HEK293 (cell line): ENCODE measurements around the gene KIFC1.

Source experiments
- SCRT2 ChIP-seq: fragments of 450-650 bp; formaldehyde crosslinking; IDR thresholded peaks from 2 replicates; pipeline ENCODE4 v1.5.1; 2016; ENCODE audit warnings: missing biosample characterization, missing genetic modification characterization
- ZNF10 ChIP-seq: fragments of 450-650 bp; formaldehyde crosslinking; IDR thresholded peaks from 2 replicates; pipeline ENCODE4 v1.5.1; 2017; ENCODE audit warnings: missing biosample characterization, missing genetic modification characterization
- ZNF114 ChIP-seq: fragments of 450-650 bp; formaldehyde crosslinking; IDR thresholded peaks from 2 replicates; pipeline ENCODE4 v1.5.0; 2017; ENCODE audit warnings: missing biosample characterization, missing genetic modification characterization
- ZNF174 ChIP-seq: fragments of 450-650 bp; formaldehyde crosslinking; IDR thresholded peaks from 2 replicates; pipeline ENCODE4 v1.5.0; 2017; ENCODE audit warnings: missing biosample characterization, mild to moderate bottlenecking, missing genetic modification characterization
- ZNF423 ChIP-seq: fragments of 450-650 bp; formaldehyde crosslinking; IDR thresholded peaks from 2 replicates; pipeline ENCODE4 v1.5.1; 2016; ENCODE audit warnings: missing biosample characterization, missing genetic modification characterization
- ZNF670 ChIP-seq: fragments of 450-650 bp; formaldehyde crosslinking; IDR thresholded peaks from 2 replicates; pipeline ENCODE4 v1.5.1; 2016; ENCODE audit warnings: missing biosample characterization, missing genetic modification characterization, low read depth
- TF ChIP-seq, protein P1 (sequence below): fragments of 450-650 bp; formaldehyde crosslinking; IDR thresholded peaks from 2 replicates; pipeline ENCODE4 v1.5.1; 2016; ENCODE audit warnings: missing biosample characterization, missing genetic modification characterization
- TF ChIP-seq, protein P2 (sequence below): fragments of 450-650 bp; formaldehyde crosslinking; IDR thresholded peaks from 2 replicates; pipeline ENCODE4 v1.5.1; 2016; ENCODE audit warnings: missing biosample characterization, missing genetic modification characterization

DNA sequence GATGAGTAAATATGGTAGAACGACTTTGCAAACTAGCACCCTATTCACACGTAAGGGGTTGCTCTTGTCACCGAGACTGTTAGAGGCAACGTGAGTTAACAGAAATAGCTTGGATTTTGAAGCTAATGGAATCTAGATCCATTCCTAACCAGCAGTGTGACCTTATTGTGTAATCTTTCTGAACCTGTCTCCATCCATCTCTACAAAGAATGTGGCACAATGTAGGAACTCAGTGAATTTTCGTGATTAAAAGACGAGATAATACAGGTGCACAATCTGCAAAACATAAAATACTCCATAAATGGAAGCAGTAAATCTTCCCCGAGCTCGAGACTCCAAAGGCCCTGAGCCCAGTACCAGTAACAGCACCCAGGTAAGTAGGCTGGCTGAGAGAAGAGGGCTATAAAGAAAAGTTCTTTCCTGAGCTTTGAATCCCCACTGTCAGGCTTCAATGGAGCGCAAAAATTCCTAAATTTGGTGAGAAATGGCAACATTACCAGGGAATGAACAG, 801 bp upstream of the KIFC1 start:
- no peak for TF ChIP-seq ZNF174 (tag by site-specific recombination)
- TF ChIP-seq ZNF423 (tag by site-specific recombination): no peak
- no peak for TF ChIP-seq ZNF670 (tag by site-specific recombination)
- TF ChIP-seq SCRT2: no peak
- TF ChIP-seq, protein P1, sequence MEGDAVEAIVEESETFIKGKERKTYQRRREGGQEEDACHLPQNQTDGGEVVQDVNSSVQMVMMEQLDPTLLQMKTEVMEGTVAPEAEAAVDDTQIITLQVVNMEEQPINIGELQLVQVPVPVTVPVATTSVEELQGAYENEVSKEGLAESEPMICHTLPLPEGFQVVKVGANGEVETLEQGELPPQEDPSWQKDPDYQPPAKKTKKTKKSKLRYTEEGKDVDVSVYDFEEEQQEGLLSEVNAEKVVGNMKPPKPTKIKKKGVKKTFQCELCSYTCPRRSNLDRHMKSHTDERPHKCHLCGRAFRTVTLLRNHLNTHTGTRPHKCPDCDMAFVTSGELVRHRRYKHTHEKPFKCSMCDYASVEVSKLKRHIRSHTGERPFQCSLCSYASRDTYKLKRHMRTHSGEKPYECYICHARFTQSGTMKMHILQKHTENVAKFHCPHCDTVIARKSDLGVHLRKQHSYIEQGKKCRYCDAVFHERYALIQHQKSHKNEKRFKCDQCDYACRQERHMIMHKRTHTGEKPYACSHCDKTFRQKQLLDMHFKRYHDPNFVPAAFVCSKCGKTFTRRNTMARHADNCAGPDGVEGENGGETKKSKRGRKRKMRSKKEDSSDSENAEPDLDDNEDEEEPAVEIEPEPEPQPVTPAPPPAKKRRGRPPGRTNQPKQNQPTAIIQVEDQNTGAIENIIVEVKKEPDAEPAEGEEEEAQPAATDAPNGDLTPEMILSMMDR (tag by site-specific recombination): no peak
- TF ChIP-seq, protein P2, sequence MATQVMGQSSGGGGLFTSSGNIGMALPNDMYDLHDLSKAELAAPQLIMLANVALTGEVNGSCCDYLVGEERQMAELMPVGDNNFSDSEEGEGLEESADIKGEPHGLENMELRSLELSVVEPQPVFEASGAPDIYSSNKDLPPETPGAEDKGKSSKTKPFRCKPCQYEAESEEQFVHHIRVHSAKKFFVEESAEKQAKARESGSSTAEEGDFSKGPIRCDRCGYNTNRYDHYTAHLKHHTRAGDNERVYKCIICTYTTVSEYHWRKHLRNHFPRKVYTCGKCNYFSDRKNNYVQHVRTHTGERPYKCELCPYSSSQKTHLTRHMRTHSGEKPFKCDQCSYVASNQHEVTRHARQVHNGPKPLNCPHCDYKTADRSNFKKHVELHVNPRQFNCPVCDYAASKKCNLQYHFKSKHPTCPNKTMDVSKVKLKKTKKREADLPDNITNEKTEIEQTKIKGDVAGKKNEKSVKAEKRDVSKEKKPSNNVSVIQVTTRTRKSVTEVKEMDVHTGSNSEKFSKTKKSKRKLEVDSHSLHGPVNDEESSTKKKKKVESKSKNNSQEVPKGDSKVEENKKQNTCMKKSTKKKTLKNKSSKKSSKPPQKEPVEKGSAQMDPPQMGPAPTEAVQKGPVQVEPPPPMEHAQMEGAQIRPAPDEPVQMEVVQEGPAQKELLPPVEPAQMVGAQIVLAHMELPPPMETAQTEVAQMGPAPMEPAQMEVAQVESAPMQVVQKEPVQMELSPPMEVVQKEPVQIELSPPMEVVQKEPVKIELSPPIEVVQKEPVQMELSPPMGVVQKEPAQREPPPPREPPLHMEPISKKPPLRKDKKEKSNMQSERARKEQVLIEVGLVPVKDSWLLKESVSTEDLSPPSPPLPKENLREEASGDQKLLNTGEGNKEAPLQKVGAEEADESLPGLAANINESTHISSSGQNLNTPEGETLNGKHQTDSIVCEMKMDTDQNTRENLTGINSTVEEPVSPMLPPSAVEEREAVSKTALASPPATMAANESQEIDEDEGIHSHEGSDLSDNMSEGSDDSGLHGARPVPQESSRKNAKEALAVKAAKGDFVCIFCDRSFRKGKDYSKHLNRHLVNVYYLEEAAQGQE (tag by site-specific recombination): no peak
- TF ChIP-seq ZNF114 (tag by site-specific recombination): no peak
- no peak for TF ChIP-seq ZNF10 (tag by site-specific recombination)
